ENCODE data around the gene ULK4. TPM values are rescaled to one million over a fixed set of nuclear protein-coding genes. Genes with fewer than 3 reads are reported as not detected.

ULK4 gene
- total RNA-seq, 1 experiment from 2014 or later, result 6.3 TPM

DNA sequence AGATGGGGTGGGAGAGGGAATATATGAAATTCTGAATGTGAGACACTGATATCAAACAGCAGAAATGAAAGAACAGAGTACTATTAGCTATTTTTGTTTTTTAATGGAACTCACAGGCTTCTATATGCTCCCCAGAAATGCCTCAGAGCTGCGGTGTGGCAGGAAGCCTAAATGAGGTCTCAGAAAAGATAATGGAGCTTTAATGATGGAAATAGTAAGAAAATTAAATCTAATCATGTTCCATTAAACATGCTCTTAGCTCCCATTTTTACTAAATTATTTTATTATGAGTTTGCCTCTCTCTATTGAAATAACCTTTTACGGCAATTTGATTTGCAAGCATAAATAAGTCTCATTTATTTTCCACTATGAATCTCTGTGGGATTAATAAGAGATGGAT, 378.9 kb downstream of the ULK4 start (continued):
- TF ChIP-seq, protein P1, sequence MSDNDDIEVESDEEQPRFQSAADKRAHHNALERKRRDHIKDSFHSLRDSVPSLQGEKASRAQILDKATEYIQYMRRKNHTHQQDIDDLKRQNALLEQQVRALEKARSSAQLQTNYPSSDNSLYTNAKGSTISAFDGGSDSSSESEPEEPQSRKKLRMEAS (IDR thresholded peaks at IDR 0.05), result no peak

DNA sequence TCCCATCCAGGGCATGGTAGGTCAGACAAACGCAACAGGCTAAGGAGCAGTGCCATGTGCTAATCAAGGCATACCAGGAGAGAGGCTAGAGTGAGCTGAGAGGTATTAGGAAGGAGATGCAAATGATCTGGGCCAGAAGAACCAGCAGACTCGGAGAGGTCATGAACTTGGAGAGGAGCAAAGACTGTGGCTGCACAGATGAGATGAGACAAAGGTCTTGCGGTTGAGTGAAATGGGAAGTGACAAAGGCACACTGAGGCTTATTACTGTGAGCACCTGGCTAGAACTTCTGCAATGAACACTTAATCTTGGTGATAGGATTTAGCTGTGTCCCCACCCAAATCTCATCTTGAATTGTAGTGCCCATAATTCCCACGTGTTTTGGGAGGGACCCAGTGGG, 380.2 kb downstream of the ULK4 start:
- ATAC-seq (no peak), DNase-seq (ENCODE audit: low read depth, low spot score) (no peak)
- H3K4me1 ChIP-seq (ENCODE audit: control insufficient read depth in 1 of 2, insufficient read depth in 2 of 2, low read length in 2 of 2), result no peaks in the 10 kb centered on the region
- BruUV-seq (replicated peaks), result no TSS peak
- POLR2A ChIA-PET, result no interaction called here
- H3K27ac ChIP-seq (ENCODE audit: low read depth, low read length), result no peak overlapping the region
- no peak overlapping the region for H3K4me2 ChIP-seq (ENCODE audit: low read length)
- no peak overlapping the region for H3K4me3 ChIP-seq (replicated peaks in 1 of 2; ENCODE audit: low read depth in 1 of 2, low read length in 2 of 2)
- CTCF ChIA-PET, result no interaction called here
- H3K9me2 ChIP-seq (ENCODE audit: insufficient read depth), result no peaks in the 10 kb centered on the region
- no peak overlapping the region for H2AFZ ChIP-seq (ENCODE audit: low read depth, low read length, poor library complexity, severe bottlenecking)
- H3K79me2 ChIP-seq (ENCODE audit: insufficient read depth, low read length), result no peaks in the 10 kb centered on the region
- H3K9me3 ChIP-seq (ENCODE audit: control insufficient read depth in 1 of 2, insufficient read depth in 1 of 2, low read depth in 1 of 2, low read length in 2 of 2), result no peaks in the 10 kb centered on the region
- intact Hi-C loops (cut with micrococcal nuclease), result no loop called here
- H3K9ac ChIP-seq (ENCODE audit: low read length), result no peak overlapping the region
- RAD21 ChIA-PET (ENCODE audit: low non-redundant PET in 1 of 2, low total read pairs in 2 of 2, uncharacterized antibody in 2 of 2, unreplicated experiment in 2 of 2), result no interaction called here
- TF ChIP-seq, protein P2, sequence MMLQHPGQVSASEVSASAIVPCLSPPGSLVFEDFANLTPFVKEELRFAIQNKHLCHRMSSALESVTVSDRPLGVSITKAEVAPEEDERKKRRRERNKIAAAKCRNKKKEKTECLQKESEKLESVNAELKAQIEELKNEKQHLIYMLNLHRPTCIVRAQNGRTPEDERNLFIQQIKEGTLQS (IDR thresholded peaks at IDR 0.05), result no peak
- TF ChIP-seq, protein P3, sequence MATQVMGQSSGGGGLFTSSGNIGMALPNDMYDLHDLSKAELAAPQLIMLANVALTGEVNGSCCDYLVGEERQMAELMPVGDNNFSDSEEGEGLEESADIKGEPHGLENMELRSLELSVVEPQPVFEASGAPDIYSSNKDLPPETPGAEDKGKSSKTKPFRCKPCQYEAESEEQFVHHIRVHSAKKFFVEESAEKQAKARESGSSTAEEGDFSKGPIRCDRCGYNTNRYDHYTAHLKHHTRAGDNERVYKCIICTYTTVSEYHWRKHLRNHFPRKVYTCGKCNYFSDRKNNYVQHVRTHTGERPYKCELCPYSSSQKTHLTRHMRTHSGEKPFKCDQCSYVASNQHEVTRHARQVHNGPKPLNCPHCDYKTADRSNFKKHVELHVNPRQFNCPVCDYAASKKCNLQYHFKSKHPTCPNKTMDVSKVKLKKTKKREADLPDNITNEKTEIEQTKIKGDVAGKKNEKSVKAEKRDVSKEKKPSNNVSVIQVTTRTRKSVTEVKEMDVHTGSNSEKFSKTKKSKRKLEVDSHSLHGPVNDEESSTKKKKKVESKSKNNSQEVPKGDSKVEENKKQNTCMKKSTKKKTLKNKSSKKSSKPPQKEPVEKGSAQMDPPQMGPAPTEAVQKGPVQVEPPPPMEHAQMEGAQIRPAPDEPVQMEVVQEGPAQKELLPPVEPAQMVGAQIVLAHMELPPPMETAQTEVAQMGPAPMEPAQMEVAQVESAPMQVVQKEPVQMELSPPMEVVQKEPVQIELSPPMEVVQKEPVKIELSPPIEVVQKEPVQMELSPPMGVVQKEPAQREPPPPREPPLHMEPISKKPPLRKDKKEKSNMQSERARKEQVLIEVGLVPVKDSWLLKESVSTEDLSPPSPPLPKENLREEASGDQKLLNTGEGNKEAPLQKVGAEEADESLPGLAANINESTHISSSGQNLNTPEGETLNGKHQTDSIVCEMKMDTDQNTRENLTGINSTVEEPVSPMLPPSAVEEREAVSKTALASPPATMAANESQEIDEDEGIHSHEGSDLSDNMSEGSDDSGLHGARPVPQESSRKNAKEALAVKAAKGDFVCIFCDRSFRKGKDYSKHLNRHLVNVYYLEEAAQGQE (IDR thresholded peaks at IDR 0.05; ENCODE audit: low read depth), result no peak
- no peak for TF ChIP-seq EZH2phosphoT487 (IDR thresholded peaks at IDR 0.05; ENCODE audit: borderline replicate concordance)
- TF ChIP-seq ZFX (IDR thresholded peaks at IDR 0.05), result no peak
- TF ChIP-seq CBX3 (IDR thresholded peaks at IDR 0.05; ENCODE audit: low read depth), result no peak
- TF ChIP-seq EGR1 (IDR thresholded peaks at IDR 0.05; ENCODE audit: low read depth), result no peak
- TF ChIP-seq, protein P4, sequence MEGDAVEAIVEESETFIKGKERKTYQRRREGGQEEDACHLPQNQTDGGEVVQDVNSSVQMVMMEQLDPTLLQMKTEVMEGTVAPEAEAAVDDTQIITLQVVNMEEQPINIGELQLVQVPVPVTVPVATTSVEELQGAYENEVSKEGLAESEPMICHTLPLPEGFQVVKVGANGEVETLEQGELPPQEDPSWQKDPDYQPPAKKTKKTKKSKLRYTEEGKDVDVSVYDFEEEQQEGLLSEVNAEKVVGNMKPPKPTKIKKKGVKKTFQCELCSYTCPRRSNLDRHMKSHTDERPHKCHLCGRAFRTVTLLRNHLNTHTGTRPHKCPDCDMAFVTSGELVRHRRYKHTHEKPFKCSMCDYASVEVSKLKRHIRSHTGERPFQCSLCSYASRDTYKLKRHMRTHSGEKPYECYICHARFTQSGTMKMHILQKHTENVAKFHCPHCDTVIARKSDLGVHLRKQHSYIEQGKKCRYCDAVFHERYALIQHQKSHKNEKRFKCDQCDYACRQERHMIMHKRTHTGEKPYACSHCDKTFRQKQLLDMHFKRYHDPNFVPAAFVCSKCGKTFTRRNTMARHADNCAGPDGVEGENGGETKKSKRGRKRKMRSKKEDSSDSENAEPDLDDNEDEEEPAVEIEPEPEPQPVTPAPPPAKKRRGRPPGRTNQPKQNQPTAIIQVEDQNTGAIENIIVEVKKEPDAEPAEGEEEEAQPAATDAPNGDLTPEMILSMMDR (IDR thresholded peaks at IDR 0.05 in 2 of 3, conservative IDR thresholded peaks at IDR 0.05 in 1 of 3; ENCODE audit: borderline replicate concordance in 1 of 3, insufficient read depth in 1 of 3, low read depth in 2 of 3, low read length in 2 of 3), result no peak
- TF ChIP-seq SRF (IDR thresholded peaks at IDR 0.05; ENCODE audit: low read depth), result no peak
- TF ChIP-seq POLR2A (IDR thresholded peaks at IDR 0.05; ENCODE audit: borderline replicate concordance, extremely low read depth, insufficient read depth, insufficient read length), result no peak
- TF ChIP-seq EZH2 (IDR thresholded peaks at IDR 0.05), result no peak
- TF ChIP-seq TCF7L2 (IDR thresholded peaks at IDR 0.05; ENCODE audit: borderline replicate concordance, extremely low read depth, insufficient read depth, insufficient read length), result no peak
- TF ChIP-seq JUND (IDR thresholded peaks at IDR 0.05), result no peak
- TF ChIP-seq CEBPB (IDR thresholded peaks at IDR 0.05; ENCODE audit: low read depth), result no peak
- TF ChIP-seq SP1 (IDR thresholded peaks at IDR 0.05; ENCODE audit: low read depth), result no peak
- no peak for TF ChIP-seq SIN3A (IDR thresholded peaks at IDR 0.05; ENCODE audit: low read depth)
- no peak for TF ChIP-seq FOSL1 (IDR thresholded peaks at IDR 0.05; ENCODE audit: low read depth)
- TF ChIP-seq ELF1 (IDR thresholded peaks at IDR 0.05; ENCODE audit: borderline replicate concordance, low read depth), result no peak
- TF ChIP-seq YY1 (IDR thresholded peaks at IDR 0.05; ENCODE audit: extremely low read depth, insufficient replicate concordance, low read depth, low read length), result no peak
- TF ChIP-seq POLR2AphosphoS5 (IDR thresholded peaks at IDR 0.05; ENCODE audit: low read depth, low read length), result no peak
- no peak for TF ChIP-seq ZNF274 (IDR thresholded peaks at IDR 0.05; ENCODE audit: low read depth, low read length)
- no peaks in the 10 kb centered on the region for H3K36me3 ChIP-seq (ENCODE audit: control insufficient read depth in 1 of 2, insufficient read depth in 2 of 2, low read length in 2 of 2)
- no peaks in the 10 kb centered on the region for H4K20me1 ChIP-seq (ENCODE audit: insufficient read depth)
- H3K27me3 ChIP-seq (ENCODE audit: insufficient read depth, low read length), result no peaks in the 10 kb centered on the region
